NCI-H2107 treated with DMSO at 0.1 percent for 48 hours (cell line): ENCODE results near the gene MROH7.

Experiments
- DNase-seq: peaks from one replicate; lab custom pipeline; 2025; ENCODE audit not compliant: unreplicated experiment; lab: John Stamatoyannopoulos, UW

MROH7 gene

GRCh38 chr1:54728027-54728426, 86.4 kb downstream of the MROH7 start:
- DNase-seq = no peak

- no peak for DNase-seq
Observed at GRCh38 chr1:54736685-54737084, 95.1 kb downstream of the MROH7 start.

- no peak for DNase-seq
Observed at GRCh38 chr1:54738244-54738643, 96.7 kb downstream of the MROH7 start.

GRCh38 chr1:54741531-54741930, 99.9 kb downstream of the MROH7 start:
- DNase-seq = no peak

GRCh38 chr1:54742282-54742681, 100.7 kb downstream of the MROH7 start:
- DNase-seq = no peak

GRCh38 chr1:54743416-54744226, 102.0 kb downstream of the MROH7 start:
- no peak for DNase-seq

GRCh38 chr1:54744696-54745095, 103.1 kb downstream of the MROH7 start:
- no peak for DNase-seq

- no peak for DNase-seq
Observed at GRCh38 chr1:54745274-54745673, 103.7 kb downstream of the MROH7 start.

- no peak for DNase-seq
Observed at GRCh38 chr1:54745864-54746263, 104.3 kb downstream of the MROH7 start.

GRCh38 chr1:54748094-54748835, 106.7 kb downstream of the MROH7 start:
- DNase-seq = no peak

- no peak for DNase-seq
Observed at GRCh38 chr1:54750596-54750995, 109.0 kb downstream of the MROH7 start.

- DNase-seq = no peak
Observed at GRCh38 chr1:54751426-54751825, 109.8 kb downstream of the MROH7 start.

GRCh38 chr1:54754045-54754444, 112.5 kb downstream of the MROH7 start:
- DNase-seq = no peak

GRCh38 chr1:54754486-54755285, 113.1 kb downstream of the MROH7 start:
- DNase-seq = no peak

GRCh38 chr1:54757833-54758232, 116.2 kb downstream of the MROH7 start:
- DNase-seq = no peak

- DNase-seq = no peak
Observed at GRCh38 chr1:54758678-54759348, 117.2 kb downstream of the MROH7 start.
